Measurements from ENCODE around the gene NME4.
A peak's percentile ranks its signal among the peaks of the same experiment; 100 is the strongest.
"Not testable (repeated sequence)": the region's sequence is repeated elsewhere in the genome, so short reads cannot be mapped to it uniquely, and the experiment has no call there.

Gene NME4

GRCh38 chr16:378113-378820 lies 18.7 kb upstream of the NME4 start:
- not testable (repeated sequence) for DNase-seq

- no peak for DNase-seq
These were observed 18.2 kb upstream of the NME4 start for GRCh38 chr16:378821-379182.

GRCh38 chr16:379183-379960 lies 17.6 kb upstream of the NME4 start:
- no peak for DNase-seq

GRCh38 chr16:379961-380761 lies 16.8 kb upstream of the NME4 start:
- no peak for DNase-seq

- no peak for DNase-seq
These were observed 16.3 kb upstream of the NME4 start for GRCh38 chr16:380762-381011.

- no peak for DNase-seq
These were observed 15.8 kb upstream of the NME4 start for GRCh38 chr16:381012-381788.

- DNase-seq, result peak; percentile 79
These were observed 14.9 kb upstream of the NME4 start, which contains the start of gene PGAP6 for GRCh38 chr16:381789-382717. TSS of gene PGAP6 (minus strand) at chr16:381978. CDS start at chr16:381821, 157 bp downstream.

GRCh38 chr16:383326-384051 lies 13.5 kb upstream of the NME4 start:
- DNase-seq, result peak; percentile 69

GRCh38 chr16:386641-387156 lies 10.3 kb upstream of the NME4 start:
- no peak for DNase-seq

GRCh38 chr16:387761-388666 lies 9.0 kb upstream of the NME4 start:
- DNase-seq, result not testable (repeated sequence)

GRCh38 chr16:389352-389751 lies 7.6 kb upstream of the NME4 start:
- no peak for DNase-seq

- peak; percentile 94 for DNase-seq
These were observed 5.1 kb upstream of the NME4 start for GRCh38 chr16:391885-392335.

- peak; percentile 58 for DNase-seq
These were observed 4.5 kb upstream of the NME4 start for GRCh38 chr16:392450-393030.

GRCh38 chr16:396199-396598 lies 800 bp upstream of the NME4 start:
- no peak for DNase-seq

- DNase-seq, result no peak
These were observed 394 bp upstream of the NME4 start for GRCh38 chr16:396605-397004.

GRCh38 chr16:397736-398332 lies 835 bp downstream of the NME4 start:
- peak; percentile 43 for DNase-seq

- DNase-seq, result no peak
These were observed 1.8 kb downstream of the NME4 start for GRCh38 chr16:398561-399339.

Data from stimulated activated CD8-positive, alpha-beta memory T cell treated with anti-CD3 and anti-CD28 coated beads, Interleukin-4, amount 100 ng/mL, for 48 hours (primary cell).